ENCODE measurements around the gene C16orf46. TPM values are rescaled to one million over a fixed set of nuclear protein-coding genes. Genes with fewer than 3 reads are reported as not detected.
A peak's percentile ranks its signal among the peaks of the same experiment; 100 is the strongest.

C16orf46 gene
- total and polyA plus RNA-seq, 2 of the 13 experiments (the other 11 are each of a cell fraction or from before 2014, with no cell fraction given): 0.38 to 0.55 TPM

DNA sequence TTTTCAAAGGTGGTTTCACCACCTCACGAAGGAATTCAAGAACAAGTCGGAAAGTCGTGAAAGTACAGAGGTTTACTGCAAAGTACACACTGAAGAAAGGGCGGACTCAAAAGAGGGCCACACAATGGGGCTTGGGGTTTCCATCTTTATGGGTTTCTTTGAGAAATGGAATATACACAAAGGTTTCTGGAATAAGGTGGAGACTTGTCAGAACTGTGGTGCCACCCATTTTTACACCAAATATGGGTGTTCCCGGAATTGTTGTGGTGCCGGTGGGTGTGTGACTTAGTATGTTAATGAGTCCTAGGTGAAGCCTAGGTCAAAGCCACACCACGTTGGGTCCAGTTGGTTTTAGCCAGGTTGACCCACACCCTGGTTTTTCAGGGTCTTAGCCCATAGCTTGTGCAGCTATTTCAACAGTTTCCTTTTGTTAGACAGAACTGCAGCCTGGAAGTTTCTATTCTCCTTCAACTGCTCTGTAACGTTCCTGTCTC lies 19.7 kb upstream of the C16orf46 start (continued):
- TF ChIP-seq CREM (IDR thresholded peaks at IDR 0.05): peak; percentile 15; the same call in 1 of the 2 replicates
- no peak for TF ChIP-seq CREM (CRISPR knock-in tag; IDR thresholded peaks at IDR 0.05)
- TF ChIP-seq KLF16 (CRISPR knock-in tag; IDR thresholded peaks at IDR 0.05): 0 out of 4 replicates have a peak, but pooled peaks of 1 of the 2 experiments have one; percentile 46
- TF ChIP-seq HOXA5 (CRISPR knock-in tag; IDR thresholded peaks at IDR 0.05): peak; percentile 58; the same call in 1 of the 2 replicates
- TF ChIP-seq ZNF256 (CRISPR knock-in tag; conservative IDR thresholded peaks at IDR 0.05): peak; percentile 65; the same call in 1 of the 2 replicates
- TF ChIP-seq SATB2 (CRISPR knock-in tag; IDR thresholded peaks at IDR 0.05): 0 out of 2 replicates have a peak, but pooled peaks have one; percentile 40
- TF ChIP-seq, protein P1, sequence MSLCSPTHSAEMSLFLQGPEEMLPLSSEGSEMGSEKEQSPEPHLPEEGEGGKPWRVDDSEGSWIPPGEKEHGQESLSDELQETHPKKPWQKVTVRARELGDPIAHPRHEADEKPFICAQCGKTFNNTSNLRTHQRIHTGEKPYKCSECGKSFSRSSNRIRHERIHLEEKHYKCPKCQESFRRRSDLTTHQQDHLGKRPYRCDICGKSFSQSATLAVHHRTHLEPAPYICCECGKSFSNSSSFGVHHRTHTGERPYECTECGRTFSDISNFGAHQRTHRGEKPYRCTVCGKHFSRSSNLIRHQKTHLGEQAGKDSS (CRISPR knock-in tag; IDR thresholded peaks at IDR 0.05; ENCODE audit: borderline replicate concordance, low read depth): peak; percentile 12; the same call in 1 of the 2 replicates
- TF ChIP-seq SOX13 (IDR thresholded peaks at IDR 0.05): no peak
- TF ChIP-seq SOX13 (CRISPR knock-in tag; conservative IDR thresholded peaks at IDR 0.05 in 1 of 2, IDR thresholded peaks at IDR 0.05 in 1 of 2): no peak; a peak in 1 of 4 replicates
- TF ChIP-seq RARG (CRISPR knock-in tag; IDR thresholded peaks at IDR 0.05; ENCODE audit: low read depth): peak; percentile 20; the same call in 1 of the 2 replicates
- TF ChIP-seq ZNF432 (CRISPR knock-in tag; IDR thresholded peaks at IDR 0.05; ENCODE audit: borderline replicate concordance): no peak
- TF ChIP-seq IRX3 (CRISPR knock-in tag; IDR thresholded peaks at IDR 0.05; ENCODE audit: borderline replicate concordance, low read depth): no peak
- TF ChIP-seq ZNF678 (CRISPR knock-in tag; IDR thresholded peaks at IDR 0.05): 0 out of 2 replicates have a peak, but pooled peaks have one; percentile 41
- 0 out of 2 replicates have a peak, but pooled peaks have one; percentile 33 for TF ChIP-seq ZNF101 (CRISPR knock-in tag; IDR thresholded peaks at IDR 0.05; ENCODE audit: borderline replicate concordance, low read depth)
- peak; percentile 91 for TF ChIP-seq HINFP (CRISPR knock-in tag; IDR thresholded peaks at IDR 0.05; ENCODE audit: low read depth)
- no peak for TF ChIP-seq ZNF772 (CRISPR knock-in tag; IDR thresholded peaks at IDR 0.05)
- TF ChIP-seq, protein P2, sequence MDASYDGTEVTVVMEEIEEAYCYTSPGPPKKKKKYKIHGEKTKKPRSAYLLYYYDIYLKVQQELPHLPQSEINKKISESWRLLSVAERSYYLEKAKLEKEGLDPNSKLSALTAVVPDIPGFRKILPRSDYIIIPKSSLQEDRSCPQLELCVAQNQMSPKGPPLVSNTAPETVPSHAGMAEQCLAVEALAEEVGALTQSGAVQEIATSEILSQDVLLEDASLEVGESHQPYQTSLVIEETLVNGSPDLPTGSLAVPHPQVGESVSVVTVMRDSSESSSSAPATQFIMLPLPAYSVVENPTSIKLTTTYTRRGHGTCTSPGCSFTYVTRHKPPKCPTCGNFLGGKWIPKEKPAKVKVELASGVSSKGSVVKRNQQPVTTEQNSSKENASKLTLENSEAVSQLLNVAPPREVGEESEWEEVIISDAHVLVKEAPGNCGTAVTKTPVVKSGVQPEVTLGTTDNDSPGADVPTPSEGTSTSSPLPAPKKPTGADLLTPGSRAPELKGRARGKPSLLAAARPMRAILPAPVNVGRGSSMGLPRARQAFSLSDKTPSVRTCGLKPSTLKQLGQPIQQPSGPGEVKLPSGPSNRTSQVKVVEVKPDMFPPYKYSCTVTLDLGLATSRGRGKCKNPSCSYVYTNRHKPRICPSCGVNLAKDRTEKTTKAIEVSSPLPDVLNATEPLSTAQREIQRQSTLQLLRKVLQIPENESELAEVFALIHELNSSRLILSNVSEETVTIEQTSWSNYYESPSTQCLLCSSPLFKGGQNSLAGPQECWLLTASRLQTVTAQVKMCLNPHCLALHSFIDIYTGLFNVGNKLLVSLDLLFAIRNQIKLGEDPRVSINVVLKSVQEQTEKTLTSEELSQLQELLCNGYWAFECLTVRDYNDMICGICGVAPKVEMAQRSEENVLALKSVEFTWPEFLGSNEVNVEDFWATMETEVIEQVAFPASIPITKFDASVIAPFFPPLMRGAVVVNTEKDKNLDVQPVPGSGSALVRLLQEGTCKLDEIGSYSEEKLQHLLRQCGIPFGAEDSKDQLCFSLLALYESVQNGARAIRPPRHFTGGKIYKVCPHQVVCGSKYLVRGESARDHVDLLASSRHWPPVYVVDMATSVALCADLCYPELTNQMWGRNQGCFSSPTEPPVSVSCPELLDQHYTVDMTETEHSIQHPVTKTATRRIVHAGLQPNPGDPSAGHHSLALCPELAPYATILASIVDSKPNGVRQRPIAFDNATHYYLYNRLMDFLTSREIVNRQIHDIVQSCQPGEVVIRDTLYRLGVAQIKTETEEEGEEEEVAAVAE (CRISPR knock-in tag; IDR thresholded peaks at IDR 0.05; ENCODE audit: borderline replicate concordance): 0 out of 2 replicates have a peak, but pooled peaks have one; percentile 34
- TF ChIP-seq GFI1 (CRISPR knock-in tag; IDR thresholded peaks at IDR 0.05; ENCODE audit: borderline replicate concordance): no peak
- TF ChIP-seq DNMT3B (CRISPR knock-in tag; conservative IDR thresholded peaks at IDR 0.05): no peak
- peak; percentile 42; the same call in 1 of the 2 replicates for TF ChIP-seq ZNF766 (CRISPR knock-in tag; IDR thresholded peaks at IDR 0.05; ENCODE audit: borderline replicate concordance)
- 0 out of 2 replicates have a peak, but pooled peaks have one; percentile 12 for TF ChIP-seq KAT8 (CRISPR knock-in tag; IDR thresholded peaks at IDR 0.05)
- no peak for TF ChIP-seq NONO (IDR thresholded peaks at IDR 0.05)
- no peak for TF ChIP-seq NONO (CRISPR knock-in tag; conservative IDR thresholded peaks at IDR 0.05)
- no peak for TF ChIP-seq ZBTB20 (CRISPR knock-in tag; IDR thresholded peaks at IDR 0.05; ENCODE audit: borderline replicate concordance, low read depth)
- 0 out of 2 replicates have a peak, but pooled peaks have one; percentile 36 for TF ChIP-seq ZFAT (CRISPR knock-in tag; conservative IDR thresholded peaks at IDR 0.05)

Measured in HepG2 (cell line).